ENCODE data around the gene PLA2G15. TPM values are rescaled to one million over a fixed set of nuclear protein-coding genes. Genes with fewer than 3 reads are reported as not detected.

PLA2G15 gene, protein sequence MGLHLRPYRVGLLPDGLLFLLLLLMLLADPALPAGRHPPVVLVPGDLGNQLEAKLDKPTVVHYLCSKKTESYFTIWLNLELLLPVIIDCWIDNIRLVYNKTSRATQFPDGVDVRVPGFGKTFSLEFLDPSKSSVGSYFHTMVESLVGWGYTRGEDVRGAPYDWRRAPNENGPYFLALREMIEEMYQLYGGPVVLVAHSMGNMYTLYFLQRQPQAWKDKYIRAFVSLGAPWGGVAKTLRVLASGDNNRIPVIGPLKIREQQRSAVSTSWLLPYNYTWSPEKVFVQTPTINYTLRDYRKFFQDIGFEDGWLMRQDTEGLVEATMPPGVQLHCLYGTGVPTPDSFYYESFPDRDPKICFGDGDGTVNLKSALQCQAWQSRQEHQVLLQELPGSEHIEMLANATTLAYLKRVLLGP
- total RNA-seq = 10 to 100 TPM; 13.6 to 28.4 TPM
- polyA plus RNA-seq = 1 to 10 TPM; 7.2 to 7.5 TPM
- long read RNA-seq, donor 1, transcript PLA2G15-201 (6 exons, 2,727 nt) = major isoform, 52 of 90 reads
- long read RNA-seq, donor 1, transcript PLA2G15-207 (2 exons, 3,121 nt) = minor isoform, 5 of 90 reads
- long read RNA-seq, donor 1, transcript PLA2G15-209 (6 exons, 1,203 nt) = minor isoform, 10 of 90 reads
- long read RNA-seq, donor 1, partial matches to known transcripts = 4 of 90 reads
- long read RNA-seq, donor 1, other reads (novel, unspliced or antisense) = 19 of 90 reads
- long read RNA-seq, donor 2, transcript PLA2G15-201 (6 exons, 2,727 nt) = major isoform, 17 of 31 reads
- long read RNA-seq, donor 2, partial matches to known transcripts = 5 of 31 reads
- long read RNA-seq, donor 2, other reads (novel, unspliced or antisense) = 4 of 31 reads

DNA sequence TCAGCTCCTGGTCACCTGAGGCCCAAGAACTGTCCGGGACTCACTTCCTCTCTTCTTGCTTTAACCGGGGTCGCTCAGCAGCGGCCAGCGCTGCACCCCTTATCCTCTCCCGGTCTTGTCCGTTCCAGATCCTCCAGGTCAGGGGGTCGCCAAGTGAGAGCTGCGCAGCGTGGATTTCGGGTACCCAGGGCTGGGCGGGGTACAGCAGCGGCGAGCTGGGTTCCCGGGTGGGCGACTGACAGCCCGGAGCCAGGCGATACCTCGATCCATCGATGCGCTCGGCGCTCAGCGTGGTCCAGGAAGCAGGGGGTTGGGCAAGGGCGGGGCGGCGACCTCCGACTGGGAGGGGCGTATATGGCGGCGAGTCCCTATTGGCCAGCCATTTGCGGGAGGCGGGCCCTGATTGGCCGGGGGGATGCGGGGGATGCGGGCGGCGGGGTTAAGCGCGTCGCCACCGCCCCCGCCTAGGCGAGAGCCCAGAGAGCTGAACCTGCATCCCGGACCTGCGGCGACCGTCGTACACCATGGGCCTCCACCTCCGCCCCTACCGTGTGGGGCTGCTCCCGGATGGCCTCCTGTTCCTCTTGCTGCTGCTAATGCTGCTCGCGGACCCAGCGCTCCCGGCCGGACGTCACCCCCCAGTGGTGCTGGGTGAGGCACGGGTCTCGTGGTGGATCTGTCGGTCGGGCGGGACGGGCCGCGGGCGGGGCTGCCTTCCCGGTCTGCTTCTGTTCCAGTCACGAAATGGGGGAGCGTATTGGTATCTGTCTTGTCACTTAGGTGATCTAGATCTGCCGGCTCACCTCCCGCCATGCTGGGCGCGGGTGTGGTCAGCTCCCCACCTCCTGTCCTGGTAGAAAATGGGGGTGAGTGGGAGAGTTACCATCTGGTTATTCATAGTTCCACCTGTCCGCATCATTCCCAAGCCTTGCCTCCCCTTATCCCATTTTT lies at the start of gene PLA2G15:
TSS of gene PLA2G15 (plus strand) at position 471 of the 951 bp plus-strand sequence. CDS start at position 525, 54 bp downstream.
- WGBS, 2 donors = 1% methylated on average over 68 to 75 of the region's 75 CpGs
- no peaks in the 10 kb centered on the region for H3K27me3 ChIP-seq (ENCODE audit: control insufficient read depth in 1 of 2, insufficient read depth in 2 of 2, low read length in 1 of 2)
- intact Hi-C loops (cut with DNase I) = loop anchor here (5.0 kb wide), 2 partner anchors 67 to 82 kb away; partner anchors contain the start of genes PRMT7 (in 1 of the 2) and SLC7A6OS (in 1 of the 2)
- H3K4me3 ChIP-seq (ENCODE audit: low read length in 2 of 2) = peak within 1 kb of the TSS; percentile 58 to 88
- ATAC-seq (ENCODE audit: low FRiP score) (peak; percentile 98), DNase-seq (peak; percentile 98 to 100)
- H3K9me3 ChIP-seq (ENCODE audit: control insufficient read depth, low read length) = no peaks in the 10 kb centered on the region
- no peaks in the 10 kb centered on the region for H3K36me3 ChIP-seq (ENCODE audit: control insufficient read depth in 1 of 2, insufficient read depth in 2 of 2, low read length in 1 of 2)
- H3K4me1 ChIP-seq (ENCODE audit: control insufficient read depth in 1 of 2, insufficient read depth in 2 of 2, low read length in 2 of 2) = no peaks in the 10 kb centered on the region
- H3K27ac ChIP-seq (ENCODE audit: low read depth in 1 of 2, low read length in 2 of 2) = no peak within 1 kb of the TSS

DNA sequence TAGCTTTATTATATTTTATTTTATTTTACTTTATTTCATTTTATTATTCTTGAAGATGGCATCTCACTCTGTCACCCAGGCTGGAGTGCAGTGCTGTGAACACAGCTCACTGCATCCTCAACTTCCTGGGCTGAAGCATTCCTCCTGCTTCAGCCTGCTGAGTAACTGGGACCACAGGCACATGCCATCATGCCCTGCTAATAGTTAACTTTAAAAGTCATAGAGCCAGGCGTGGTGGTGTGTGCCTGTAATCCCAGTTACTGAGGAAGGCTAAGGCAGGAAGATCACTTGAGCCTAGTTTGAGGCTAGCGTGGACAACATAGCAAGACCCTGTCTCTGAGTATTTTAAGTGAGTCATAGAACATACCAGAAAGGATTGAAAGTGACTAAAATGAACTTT lies 47.9 kb upstream of the PLA2G15 start:
- WGBS, 2 donors = 88 to 90% methylated on average over 2 of the region's 2 CpGs
- ATAC-seq (ENCODE audit: low FRiP score) = no peak
- Histone ChIP-seq H3K27ac (ENCODE audit: low read depth in 1 of 2, low read length in 2 of 2) (no peak overlapping the region), H3K9me3 (ENCODE audit: control insufficient read depth, low read length) (no peaks in the 10 kb centered on the region), H3K36me3 (ENCODE audit: control insufficient read depth in 1 of 2, insufficient read depth in 2 of 2, low read length in 1 of 2) (no peaks in the 10 kb centered on the region), H3K4me3 (ENCODE audit: low read length in 2 of 2) (no peak overlapping the region), H3K27me3 (ENCODE audit: control insufficient read depth in 1 of 2, insufficient read depth in 2 of 2, low read length in 1 of 2) (no peaks in the 10 kb centered on the region), H3K4me1 (ENCODE audit: control insufficient read depth in 1 of 2, insufficient read depth in 2 of 2, low read length in 2 of 2) (no peaks in the 10 kb centered on the region)
- no peak for DNase-seq
- intact Hi-C loops (cut with DNase I) = no loop called here

- no peaks in the 10 kb centered on the region for H3K9me3 ChIP-seq (ENCODE audit: control insufficient read depth, low read length)
- 21 to 25% methylated on average over 3 of the region's 3 CpGs for WGBS, 2 donors
- H3K27ac ChIP-seq (ENCODE audit: low read depth in 1 of 2, low read length in 2 of 2) = no peak overlapping the region
- DNase-seq (no peak), ATAC-seq (ENCODE audit: low FRiP score) (no peak)
- H3K27me3 ChIP-seq (ENCODE audit: control insufficient read depth in 1 of 2, insufficient read depth in 2 of 2, low read length in 1 of 2) = no peaks in the 10 kb centered on the region
- no peaks in the 10 kb centered on the region for H3K36me3 ChIP-seq (ENCODE audit: control insufficient read depth in 1 of 2, insufficient read depth in 2 of 2, low read length in 1 of 2)
- intact Hi-C loops (cut with DNase I) = no loop called here
- no peak overlapping the region for H3K4me3 ChIP-seq (ENCODE audit: low read length in 2 of 2)
- no peaks in the 10 kb centered on the region for H3K4me1 ChIP-seq (ENCODE audit: control insufficient read depth in 1 of 2, insufficient read depth in 2 of 2, low read length in 2 of 2)
Measured at GRCh38 chr16:68200088-68200783, 44.9 kb upstream of the PLA2G15 start.

DNA sequence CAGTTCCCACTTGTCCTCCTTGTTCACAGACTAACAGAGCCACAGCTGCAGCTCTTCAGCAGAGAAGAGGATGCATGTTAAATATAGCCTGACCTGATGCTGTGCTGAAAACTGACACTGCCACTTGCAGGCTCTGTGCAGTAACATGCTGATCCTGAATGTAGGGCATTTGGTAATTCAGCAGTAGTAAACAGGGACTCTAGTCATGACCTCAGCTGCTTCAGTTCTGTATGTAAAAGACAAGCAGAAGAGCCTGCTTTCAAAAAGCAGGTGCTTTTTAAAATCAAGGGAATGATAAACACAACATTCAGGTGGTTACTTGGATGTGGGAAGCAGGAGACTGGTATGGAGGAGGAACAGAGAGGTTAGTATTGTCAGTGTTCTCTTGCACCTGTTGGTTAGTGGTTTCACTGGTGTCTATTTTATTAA lies 43.1 kb upstream of the PLA2G15 start:
- intact Hi-C loops (cut with DNase I) = no loop called here
- Histone ChIP-seq H3K4me3 (ENCODE audit: low read length in 2 of 2) (no peak overlapping the region), H3K9me3 (ENCODE audit: control insufficient read depth, low read length) (no peaks in the 10 kb centered on the region), H3K27me3 (ENCODE audit: control insufficient read depth in 1 of 2, insufficient read depth in 2 of 2, low read length in 1 of 2) (no peaks in the 10 kb centered on the region), H3K27ac (ENCODE audit: low read depth in 1 of 2, low read length in 2 of 2) (no peak overlapping the region), H3K36me3 (ENCODE audit: control insufficient read depth in 1 of 2, insufficient read depth in 2 of 2, low read length in 1 of 2) (no peaks in the 10 kb centered on the region), H3K4me1 (ENCODE audit: control insufficient read depth in 1 of 2, insufficient read depth in 2 of 2, low read length in 2 of 2) (no peaks in the 10 kb centered on the region)
- ATAC-seq (ENCODE audit: low FRiP score) = no peak
- no peak for DNase-seq

DNA sequence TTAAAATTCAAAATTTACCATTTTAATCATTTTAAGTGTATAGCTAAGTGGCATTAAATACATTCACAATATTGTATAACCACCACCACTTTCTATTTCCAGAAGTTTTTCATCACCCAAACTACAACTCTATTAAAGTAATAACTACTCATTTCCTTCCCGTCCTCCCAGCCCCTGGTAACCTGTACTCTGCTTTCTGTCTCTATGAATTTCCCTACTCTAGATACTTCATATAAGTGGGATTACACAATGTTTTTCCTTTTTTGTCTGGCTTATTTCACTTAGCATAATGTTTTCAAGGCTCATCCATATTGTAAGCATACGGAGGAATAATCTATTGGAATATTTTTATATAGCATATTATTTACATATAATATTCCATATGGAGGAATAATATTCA lies 38.9 kb upstream of the PLA2G15 start:
- Histone ChIP-seq H3K27me3 (ENCODE audit: control insufficient read depth in 1 of 2, insufficient read depth in 2 of 2, low read length in 1 of 2) (no peaks in the 10 kb centered on the region), H3K36me3 (ENCODE audit: control insufficient read depth in 1 of 2, insufficient read depth in 2 of 2, low read length in 1 of 2) (no peaks in the 10 kb centered on the region), H3K27ac (ENCODE audit: low read depth in 1 of 2, low read length in 2 of 2) (no peak overlapping the region), H3K4me1 (ENCODE audit: control insufficient read depth in 1 of 2, insufficient read depth in 2 of 2, low read length in 2 of 2) (no peaks in the 10 kb centered on the region), H3K4me3 (ENCODE audit: low read length in 2 of 2) (no peak overlapping the region), H3K9me3 (ENCODE audit: control insufficient read depth, low read length) (no peaks in the 10 kb centered on the region)
- no peak for ATAC-seq (ENCODE audit: low FRiP score)
- intact Hi-C loops (cut with DNase I) = no loop called here
- WGBS, 2 donors = 87 to 88% methylated on average over 2 of the region's 2 CpGs
- DNase-seq = no peak

DNA sequence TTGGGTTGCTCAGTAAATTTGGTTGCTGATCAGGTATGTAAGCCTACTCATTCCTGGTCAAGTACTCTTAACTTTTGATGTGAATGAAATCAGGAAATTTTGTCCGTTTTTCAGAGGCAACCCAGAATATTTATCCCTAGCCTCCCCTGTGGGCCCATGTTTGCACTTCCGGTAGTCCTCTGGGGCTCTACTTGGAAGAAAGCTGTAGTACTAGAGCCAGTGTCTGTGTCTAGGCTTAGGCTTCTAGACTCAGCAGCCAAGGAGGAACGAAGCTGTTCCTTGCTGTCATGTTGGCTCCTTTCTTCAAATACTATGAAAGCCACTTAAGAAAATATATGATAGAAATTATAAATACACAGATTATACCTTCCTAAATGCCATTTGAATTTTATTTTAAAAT lies 30.4 kb upstream of the PLA2G15 start:
- no peak for DNase-seq
- Histone ChIP-seq H3K27ac (ENCODE audit: low read depth in 1 of 2, low read length in 2 of 2) (no peak overlapping the region), H3K4me1 (ENCODE audit: control insufficient read depth in 1 of 2, insufficient read depth in 2 of 2, low read length in 2 of 2) (peaks cover 0 to 2% of the 10 kb centered on the region in 2 donors), H3K4me3 (ENCODE audit: low read length in 2 of 2) (no peak overlapping the region), H3K27me3 (ENCODE audit: control insufficient read depth in 1 of 2, insufficient read depth in 2 of 2, low read length in 1 of 2) (no peaks in the 10 kb centered on the region), H3K9me3 (ENCODE audit: control insufficient read depth, low read length) (no peaks in the 10 kb centered on the region), H3K36me3 (ENCODE audit: control insufficient read depth in 1 of 2, insufficient read depth in 2 of 2, low read length in 1 of 2) (no peaks in the 10 kb centered on the region)
- 59 to 67% methylated on average over 3 of the region's 3 CpGs for WGBS, 2 donors
- no peak for ATAC-seq (ENCODE audit: low FRiP score)
- intact Hi-C loops (cut with DNase I) = no loop called here

DNA sequence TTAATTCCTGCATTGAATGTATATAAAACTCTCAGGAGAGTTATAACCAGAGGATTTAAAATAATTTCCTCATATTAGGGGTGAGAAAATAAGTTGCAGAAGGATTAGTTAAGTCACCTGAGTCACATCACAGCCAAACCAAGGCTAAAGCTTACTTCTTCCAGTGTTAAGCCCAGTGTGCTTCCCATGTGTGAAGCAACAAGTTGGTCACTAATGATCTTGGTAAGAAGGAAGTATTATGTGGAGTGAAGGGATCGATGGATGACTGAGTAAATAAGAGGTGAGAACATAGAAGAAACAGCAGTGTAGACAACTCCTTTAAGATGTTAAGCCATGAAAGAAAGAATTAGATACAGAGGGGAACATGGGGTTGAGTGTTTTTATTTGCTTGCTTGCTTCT lies 29.9 kb upstream of the PLA2G15 start:
- Histone ChIP-seq H3K4me1 (ENCODE audit: control insufficient read depth in 1 of 2, insufficient read depth in 2 of 2, low read length in 2 of 2) (peaks cover 0 to 2% of the 10 kb centered on the region in 2 donors), H3K9me3 (ENCODE audit: control insufficient read depth, low read length) (no peaks in the 10 kb centered on the region), H3K36me3 (ENCODE audit: control insufficient read depth in 1 of 2, insufficient read depth in 2 of 2, low read length in 1 of 2) (no peaks in the 10 kb centered on the region), H3K4me3 (ENCODE audit: low read length in 2 of 2) (no peak overlapping the region), H3K27me3 (ENCODE audit: control insufficient read depth in 1 of 2, insufficient read depth in 2 of 2, low read length in 1 of 2) (no peaks in the 10 kb centered on the region), H3K27ac (ENCODE audit: low read depth in 1 of 2, low read length in 2 of 2) (no peak overlapping the region)
- no peak for ATAC-seq (ENCODE audit: low FRiP score)
- no peak for DNase-seq
- intact Hi-C loops (cut with DNase I) = no loop called here
- WGBS, 2 donors = 97 to 98% methylated on average over 1 of the region's 1 CpG

DNA sequence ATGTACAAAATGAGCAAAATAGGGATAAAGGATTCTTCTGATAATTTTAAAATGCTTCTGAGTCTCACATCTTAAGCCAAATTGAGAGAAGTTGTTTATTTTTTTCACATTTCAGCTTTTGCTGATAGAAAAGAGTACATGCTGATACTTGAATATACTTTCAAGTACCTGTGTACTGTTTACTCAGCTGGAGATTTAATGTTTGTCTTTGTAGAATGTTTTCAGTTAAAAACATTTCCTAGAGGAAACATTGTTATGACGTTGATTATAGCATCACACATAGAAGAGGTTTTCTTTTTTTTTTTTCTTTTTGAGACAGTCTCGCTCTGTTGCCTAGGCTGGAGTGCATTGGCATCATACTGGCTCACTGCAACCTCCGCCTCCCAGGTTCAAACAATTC lies 28.9 kb upstream of the PLA2G15 start:
- Histone ChIP-seq H3K27me3 (ENCODE audit: control insufficient read depth in 1 of 2, insufficient read depth in 2 of 2, low read length in 1 of 2) (no peaks in the 10 kb centered on the region), H3K36me3 (ENCODE audit: control insufficient read depth in 1 of 2, insufficient read depth in 2 of 2, low read length in 1 of 2) (no peaks in the 10 kb centered on the region), H3K9me3 (ENCODE audit: control insufficient read depth, low read length) (no peaks in the 10 kb centered on the region), H3K4me3 (ENCODE audit: low read length in 2 of 2) (no peak overlapping the region), H3K27ac (ENCODE audit: low read depth in 1 of 2, low read length in 2 of 2) (no peak overlapping the region), H3K4me1 (ENCODE audit: control insufficient read depth in 1 of 2, insufficient read depth in 2 of 2, low read length in 2 of 2) (peaks cover 0 to 2% of the 10 kb centered on the region in 2 donors)
- DNase-seq (no peak), ATAC-seq (ENCODE audit: low FRiP score) (no peak)
- intact Hi-C loops (cut with DNase I) = no loop called here
- WGBS, 2 donors = 89 to 94% methylated on average over 3 of the region's 3 CpGs
